GM12892 (cell line): ENCODE data around the gene RHEB.

Experiments used
- POLR2A ChIP-seq: IDR thresholded peaks from 2 replicates; pipeline ENCODE4 v1.6.1; 2011; ENCODE audit warnings: low read depth, low read length, control low read depth
- POLR2AphosphoS5 ChIP-seq: IDR thresholded peaks from 2 replicates; pipeline ENCODE4 v1.6.1; 2011; ENCODE audit warnings: low read depth, low read length, control low read depth
- TAF1 ChIP-seq: IDR thresholded peaks from 2 replicates; pipeline ENCODE4 v1.6.1; 2011; ENCODE audit warnings: low read depth, mild to moderate bottlenecking, control low read depth, low read length, borderline replicate concordance

DNA sequence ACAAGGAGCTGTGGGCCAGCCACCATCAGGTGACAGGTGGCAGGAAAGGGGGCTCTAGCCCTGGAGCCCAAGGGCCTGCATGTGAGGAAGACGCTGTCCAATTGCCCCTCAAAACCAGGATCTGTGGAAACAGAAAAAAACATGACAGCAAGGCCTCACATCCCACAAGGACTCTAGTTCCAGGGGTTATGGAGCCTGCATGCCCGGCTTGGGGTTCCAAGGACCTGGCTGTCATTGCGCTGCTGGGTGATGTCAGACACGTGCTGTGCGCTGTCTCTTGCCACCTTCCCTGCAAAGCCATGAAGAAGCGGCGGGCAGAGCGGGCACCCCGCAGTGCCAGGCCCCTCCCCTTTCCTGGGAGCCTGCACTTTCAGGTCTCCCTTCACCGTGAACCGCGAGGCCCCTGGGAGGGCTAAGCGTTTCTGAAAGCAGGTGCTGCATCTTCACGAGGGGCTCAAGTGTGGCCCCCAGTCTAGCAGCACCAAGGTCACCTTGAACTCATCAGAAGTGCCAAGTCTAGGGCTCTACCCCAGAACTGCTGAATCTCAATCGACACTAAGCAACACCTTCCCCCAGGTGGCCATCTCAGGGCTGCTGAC, 64.7 kb downstream of the RHEB start:
- TF ChIP-seq POLR2A (no peak), TAF1 (no peak), POLR2AphosphoS5 (no peak)
